ENCODE results near the gene UQCC3. TPM values are rescaled to one million over a fixed set of nuclear protein-coding genes. Genes with fewer than 3 reads are reported as not detected.

The UQCC3 gene
- polyA plus RNA-seq, 3 donors, result 3.3 to 7.9 (median 7.2) TPM

DNA sequence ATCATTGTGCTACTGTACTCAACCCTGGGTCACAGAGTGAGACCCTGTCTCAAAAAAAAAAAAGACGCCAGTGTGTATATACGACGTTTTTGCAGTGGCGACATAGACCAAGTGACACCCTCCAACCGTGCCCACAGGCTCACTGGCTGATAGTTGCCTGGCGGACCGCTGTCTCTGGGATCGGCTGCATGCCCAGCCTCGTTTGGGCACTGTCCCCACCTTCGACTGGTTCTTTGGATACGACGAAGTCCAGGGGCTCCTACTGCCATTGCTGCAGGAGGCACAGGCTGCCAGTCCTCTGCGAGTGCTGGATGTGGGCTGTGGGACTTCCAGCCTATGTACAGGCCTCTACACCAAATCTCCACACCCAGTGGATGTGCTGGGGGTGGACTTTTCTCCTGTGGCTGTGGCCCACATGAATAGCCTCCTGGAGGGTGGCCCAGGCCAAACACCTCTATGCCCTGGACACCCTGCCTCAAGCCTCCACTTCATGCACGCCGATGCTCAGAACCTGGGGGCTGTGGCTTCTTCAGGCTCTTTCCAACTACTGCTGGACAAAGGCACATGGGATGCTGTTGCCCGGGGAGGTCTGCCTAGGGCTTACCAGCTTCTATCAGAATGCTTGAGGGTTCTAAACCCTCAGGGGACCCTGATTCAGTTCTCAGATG, 5.1 kb upstream of the UQCC3 start:
- 76% methylated on average over 12 of the region's 16 CpGs for WGBS (ENCODE audit: insufficient coverage)
- Mint-ChIP-seq H3K9me3 (no peaks in the 10 kb centered on the region), H3K27ac (peak overlapping the region in 4 of 7 donors; percentile 33 to 92 (median 83)), H3K27me3 (ENCODE audit: low read depth in 3 of 3) (no peaks in the 10 kb centered on the region), H3K36me3 (peaks cover 13 to 31% of the 10 kb centered on the region in 2 donors), H3K4me1 (peaks cover 54% of the 10 kb centered on the region), H3K4me3 (peak overlapping the region; percentile 92 to 97)
- TF ChIP-seq, protein P1, sequence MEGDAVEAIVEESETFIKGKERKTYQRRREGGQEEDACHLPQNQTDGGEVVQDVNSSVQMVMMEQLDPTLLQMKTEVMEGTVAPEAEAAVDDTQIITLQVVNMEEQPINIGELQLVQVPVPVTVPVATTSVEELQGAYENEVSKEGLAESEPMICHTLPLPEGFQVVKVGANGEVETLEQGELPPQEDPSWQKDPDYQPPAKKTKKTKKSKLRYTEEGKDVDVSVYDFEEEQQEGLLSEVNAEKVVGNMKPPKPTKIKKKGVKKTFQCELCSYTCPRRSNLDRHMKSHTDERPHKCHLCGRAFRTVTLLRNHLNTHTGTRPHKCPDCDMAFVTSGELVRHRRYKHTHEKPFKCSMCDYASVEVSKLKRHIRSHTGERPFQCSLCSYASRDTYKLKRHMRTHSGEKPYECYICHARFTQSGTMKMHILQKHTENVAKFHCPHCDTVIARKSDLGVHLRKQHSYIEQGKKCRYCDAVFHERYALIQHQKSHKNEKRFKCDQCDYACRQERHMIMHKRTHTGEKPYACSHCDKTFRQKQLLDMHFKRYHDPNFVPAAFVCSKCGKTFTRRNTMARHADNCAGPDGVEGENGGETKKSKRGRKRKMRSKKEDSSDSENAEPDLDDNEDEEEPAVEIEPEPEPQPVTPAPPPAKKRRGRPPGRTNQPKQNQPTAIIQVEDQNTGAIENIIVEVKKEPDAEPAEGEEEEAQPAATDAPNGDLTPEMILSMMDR (IDR thresholded peaks at IDR 0.05), result no peak
- peaks cover 65% of the 10 kb centered on the region for H3K79me2 ChIP-seq (ENCODE audit: insufficient read depth, low read length)
- H3K27me3 ChIP-seq (ENCODE audit: control insufficient read depth in 2 of 2, insufficient read depth in 2 of 2, low read length in 2 of 2), result no peaks in the 10 kb centered on the region
- peaks cover 10 to 26% of the 10 kb centered on the region in 2 donors for H3K36me3 ChIP-seq (replicated peaks in 1 of 2; ENCODE audit: control insufficient read depth in 1 of 2, insufficient read depth in 2 of 2, low read length in 2 of 2)
- H2AFZ ChIP-seq (ENCODE audit: insufficient read depth, low read depth, low read length, poor library complexity, severe bottlenecking), result no peak overlapping the region
- H3K4me2 ChIP-seq (replicated peaks; ENCODE audit: extremely low read depth, low read length, poor library complexity, severe bottlenecking), result peak overlapping the region; percentile 90
- peaks cover 35 to 37% of the 10 kb centered on the region in 2 donors for H3K4me1 ChIP-seq (ENCODE audit: control insufficient read depth in 1 of 2, insufficient read depth in 2 of 2, low read length in 2 of 2)
- DNase-seq, result no peak
- H3K9me3 ChIP-seq (replicated peaks in 1 of 2; ENCODE audit: control insufficient read depth in 1 of 2, insufficient read depth in 1 of 2, low read length in 2 of 2), result no peaks in the 10 kb centered on the region
- H3K27ac ChIP-seq (ENCODE audit: low read depth in 1 of 2, low read length in 2 of 2), result peak overlapping the region in 1 of 2 donors; percentile 86
- H3K4me3 ChIP-seq (replicated peaks in 1 of 3; ENCODE audit: low read depth in 2 of 3, low read length in 3 of 3), result peak overlapping the region; percentile 70 to 99 (median 99)
- intact Hi-C loops (cut with micrococcal nuclease), result no loop called here
- H4K20me1 ChIP-seq (ENCODE audit: insufficient read depth, low read length), result peaks cover 18% of the 10 kb centered on the region
- H3K9ac ChIP-seq (ENCODE audit: insufficient read depth, low read length, poor library complexity, severe bottlenecking), result peak overlapping the region; percentile 78

DNA sequence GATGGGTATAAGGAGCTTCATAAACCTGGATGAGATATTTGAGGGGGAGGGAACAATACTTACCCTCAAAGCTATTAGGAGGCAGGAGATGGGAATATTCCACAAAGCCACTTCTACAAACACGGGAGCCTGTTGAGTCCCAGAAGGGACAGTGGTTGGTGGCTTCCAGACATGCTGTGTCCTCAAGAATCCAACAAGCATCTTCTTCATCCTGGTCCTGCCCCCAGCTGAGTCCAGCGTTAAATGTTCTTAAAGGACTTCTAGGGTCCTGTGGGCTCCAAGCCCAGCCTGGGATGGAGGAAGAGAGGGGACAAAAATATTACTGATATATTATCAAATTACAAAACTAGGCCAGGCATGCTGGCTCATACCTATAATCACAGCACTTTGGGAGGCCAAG, 4.0 kb upstream of the UQCC3 start:
- no peaks in the 10 kb centered on the region for H3K27me3 Mint-ChIP-seq (ENCODE audit: low read depth in 3 of 3)
- Histone ChIP-seq H3K9ac (ENCODE audit: insufficient read depth, low read length, poor library complexity, severe bottlenecking) (no peak overlapping the region), H3K27me3 (ENCODE audit: control insufficient read depth in 2 of 2, insufficient read depth in 2 of 2, low read length in 2 of 2) (no peaks in the 10 kb centered on the region), H2AFZ (ENCODE audit: insufficient read depth, low read depth, low read length, poor library complexity, severe bottlenecking) (no peak overlapping the region), H3K4me2 (replicated peaks; ENCODE audit: extremely low read depth, low read length, poor library complexity, severe bottlenecking) (no peak overlapping the region), H3K79me2 (ENCODE audit: insufficient read depth, low read length) (peaks cover 66% of the 10 kb centered on the region), H3K4me3 (replicated peaks in 1 of 3; ENCODE audit: low read depth in 2 of 3, low read length in 3 of 3) (no peak overlapping the region), H3K36me3 (replicated peaks in 1 of 2; ENCODE audit: control insufficient read depth in 1 of 2, insufficient read depth in 2 of 2, low read length in 2 of 2) (peaks cover 10 to 18% of the 10 kb centered on the region in 2 donors), H3K27ac (ENCODE audit: low read depth in 1 of 2, low read length in 2 of 2) (peak overlapping the region in 1 of 2 donors; percentile 7), H3K4me1 (ENCODE audit: control insufficient read depth in 1 of 2, insufficient read depth in 2 of 2, low read length in 2 of 2) (peaks cover 39 to 42% of the 10 kb centered on the region in 2 donors), H4K20me1 (ENCODE audit: insufficient read depth, low read length) (peaks cover 18% of the 10 kb centered on the region), H3K9me3 (replicated peaks in 1 of 2; ENCODE audit: control insufficient read depth in 1 of 2, insufficient read depth in 1 of 2, low read length in 2 of 2) (no peaks in the 10 kb centered on the region)
- TF ChIP-seq, protein P1 (IDR thresholded peaks at IDR 0.05), result no peak
- H3K9me3 Mint-ChIP-seq, result peaks cover 0 to 2% (median 0%) of the 10 kb centered on the region in 7 donors
- intact Hi-C loops (cut with micrococcal nuclease), result no loop called here
- H3K36me3 Mint-ChIP-seq, result peaks cover 11 to 26% of the 10 kb centered on the region in 2 donors
- H3K27ac Mint-ChIP-seq, result peak overlapping the region in 1 of 7 donors; percentile 13
- DNase-seq, result no peak
- peaks cover 58% of the 10 kb centered on the region for H3K4me1 Mint-ChIP-seq
- WGBS (ENCODE audit: insufficient coverage), result no CpG with 5 or more reads among the region's 2 CpGs
- H3K4me3 Mint-ChIP-seq, result no peak overlapping the region

Data from CD14-positive monocyte (primary cell).